Endothelial cell of umbilical vein (primary cell): ENCODE data around the gene SELL. TPM values are rescaled to one million over a fixed set of nuclear protein-coding genes. Genes with fewer than 3 reads are reported as not detected.

Experiments used
- BruUV-seq: library from RNA; stranded (reverse); fragments of 400-500 nt; replicated peaks from 2 replicates; lab custom pipeline; 2021; lab: Mats Ljungman, UMichigan
- CTCF ChIA-PET: fragments of 300-600, 350-600 bp; sonication (Branson Sonifier 250); formaldehyde crosslinking; loops from one replicate; lab custom pipeline; 2021; ENCODE audit warnings: antibody characterized with exemption, inconsistent platforms; lab: Charles Lee
- POLR2A ChIA-PET: fragments of 300-600, 350-600 bp; sonication (Branson Sonifier 250); formaldehyde crosslinking; loops from one replicate; lab custom pipeline; 2021; ENCODE audit warnings: antibody characterized with exemption, inconsistent platforms; lab: Charles Lee
- DNase-seq: peaks from one replicate; pipeline ENCODE4 v3.0.0-alpha.2; 2011; ENCODE audit warnings: low read depth, low spot score
- FAIRE-seq: peaks from 2 replicates; lab custom pipeline; 2011; peaks lifted over from hg19 to GRCh38; lab: Jason Lieb, UNC
- H2AFZ ChIP-seq: 2 replicates; pipeline ENCODE4 v1.6.0; 2012; ENCODE audit warnings: low read depth, low read length, control low read depth, inconsistent platforms
- H3K27ac ChIP-seq: 2 replicates; pipeline ENCODE4 v1.5.1; 2011; ENCODE audit warnings: low read depth, mild to moderate bottlenecking, control low read depth, low read length, moderate library complexity; ENCODE audit not compliant: insufficient read depth
- H3K27me3 ChIP-seq, 2 experiments: 2 replicates each; pipeline versions ENCODE4 v1.6.0 to v1.6.1; 2011; ENCODE audit warnings: low read length in 2 of 2, mixed read lengths in 1 of 2; ENCODE audit not compliant: control insufficient read depth in 2 of 2, insufficient read depth in 2 of 2
- H3K36me3 ChIP-seq, 2 experiments: 2 replicates in 1 of 2; 3 replicates in 1 of 2; pipeline ENCODE4 v1.5.1; 2011; ENCODE audit warnings: low read length in 2 of 2, mild to moderate bottlenecking in 1 of 2, moderate library complexity in 1 of 2; ENCODE audit not compliant: control insufficient read depth in 2 of 2, insufficient read depth in 2 of 2; ENCODE audit errors: extremely low read depth in 1 of 2
- H3K4me1 ChIP-seq: 3 replicates; pipeline ENCODE4 v1.5.1; 2011; ENCODE audit warnings: mild to moderate bottlenecking, low read length; ENCODE audit not compliant: control insufficient read depth, insufficient read depth; ENCODE audit errors: extremely low read depth
- H3K4me2 ChIP-seq: 2 replicates; pipeline ENCODE4 v1.6.1; 2011; ENCODE audit warnings: low read length, control low read depth, mixed read lengths; ENCODE audit not compliant: insufficient read depth
- H3K4me3 ChIP-seq, 3 experiments: fragments of 200-600 bp in 1 of 3; sonication (generic), shearing (Covaris generic) in 1 of 3; replicated peaks in 1 of 3; 2 replicates each; pipeline ENCODE4 v1.5.1; 2011 to 2016; ENCODE audit warnings: control low read depth in 3 of 3, low read length in 3 of 3, mild to moderate bottlenecking in 2 of 3, inconsistent platforms in 1 of 3, low read depth in 1 of 3, moderate library complexity in 1 of 3; ENCODE audit not compliant: insufficient read depth in 1 of 3
- H3K79me2 ChIP-seq: 2 replicates; pipeline ENCODE4 v1.6.0; 2012; ENCODE audit warnings: low read length, inconsistent platforms; ENCODE audit not compliant: control insufficient read depth, insufficient read depth
- H3K9ac ChIP-seq: replicated peaks from 2 replicates; pipeline ENCODE3; 2011; ENCODE audit warnings: low read length, control low read depth; ENCODE audit not compliant: insufficient read depth; ENCODE audit errors: extremely low read depth
- H3K9me1 ChIP-seq: replicated peaks from 3 replicates; pipeline ENCODE4 v1.6.0; 2011; ENCODE audit warnings: mild to moderate bottlenecking, low read length; ENCODE audit not compliant: control insufficient read depth, insufficient read depth; ENCODE audit errors: extremely low read depth
- H3K9me3 ChIP-seq: replicated peaks from 2 replicates; pipeline ENCODE4 v1.5.1; 2012; ENCODE audit warnings: low read length, inconsistent platforms; ENCODE audit not compliant: control insufficient read depth, insufficient read depth
- H4K20me1 ChIP-seq: replicated peaks from 2 replicates; pipeline ENCODE3; 2011; ENCODE audit warnings: mild to moderate bottlenecking, low read length; ENCODE audit not compliant: control insufficient read depth, insufficient read depth; ENCODE audit errors: extremely low read depth
- EZH2 ChIP-seq: IDR thresholded peaks from 2 replicates; pipeline ENCODE4 v1.6.1; 2012; ENCODE audit warnings: borderline replicate concordance, low read depth, mild to moderate bottlenecking, moderate library complexity, low read length, inconsistent platforms; ENCODE audit not compliant: severe bottlenecking
- FOS ChIP-seq: IDR thresholded peaks from 2 replicates; pipeline ENCODE4 v1.6.1; 2011; ENCODE audit warnings: mild to moderate bottlenecking, low read length, moderate library complexity, borderline replicate concordance; ENCODE audit not compliant: insufficient read depth
- GATA2 ChIP-seq: IDR thresholded peaks from 2 replicates; pipeline ENCODE4 v1.7.0; 2011; ENCODE audit warnings: low read depth, mild to moderate bottlenecking, moderate library complexity, mixed read lengths, low read length; ENCODE audit not compliant: insufficient read length, insufficient read depth
- JUN ChIP-seq: IDR thresholded peaks from 2 replicates; pipeline ENCODE4 v1.6.1; 2011; ENCODE audit warnings: borderline replicate concordance, low read depth; ENCODE audit not compliant: insufficient read length, insufficient read depth
- POLR2A ChIP-seq: IDR thresholded peaks from 2 replicates; pipeline ENCODE4 v1.6.1; 2012; ENCODE audit warnings: low read depth, mild to moderate bottlenecking, control low read depth, low read length
- POLR2AphosphoS5 ChIP-seq: IDR thresholded peaks from 2 replicates; pipeline ENCODE4 v1.6.1; 2012; ENCODE audit warnings: low read depth, mild to moderate bottlenecking, control low read depth, low read length, moderate library complexity; ENCODE audit not compliant: insufficient read depth
- dilution Hi-C: fragments of 300-500 bp; cut with MboI; formaldehyde crosslinking; loops from one replicate; pipeline ENCODE4 v1.15.0; 2019; ENCODE audit warnings: low sequenced_read_pairs; ENCODE audit not compliant: extremely low pct_ligation_motif_present
- intact Hi-C: fragments of 100-400 bp; cut with micrococcal nuclease; formaldehyde crosslinking; loops from one replicate; pipeline ENCODE4 v1.10.0; 2022
- polyA plus RNA-seq, 4 experiments: library from polyadenylated mRNA; depleted of rRNA in 3 of 4; stranded (reverse) in 3 of 4; unstranded in 1 of 4; fragments of >200 nt; gene quantifications; 2 replicates each; pipeline versions ENCODE4 v1.2.1 to v1.2.3, GENCODE V29; 2011 to 2012; ENCODE audit warnings: missing spikeins in 1 of 4
- total RNA-seq: library from RNA; stranded (reverse); gene quantifications from 2 replicates; pipeline ENCODE4 v1.2.3, GENCODE V29; 2021
- TF ChIP-seq, protein P1 (sequence below): IDR thresholded peaks from 2 replicates; pipeline ENCODE4 v1.6.1; 2011; ENCODE audit not compliant: insufficient read depth, insufficient read length

SELL gene
- total and polyA plus RNA-seq, 2 donors (not counting 3 experiments of a cell fraction or from before 2014, with no cell fraction given): 0.68 to 1.8 TPM

DNA sequence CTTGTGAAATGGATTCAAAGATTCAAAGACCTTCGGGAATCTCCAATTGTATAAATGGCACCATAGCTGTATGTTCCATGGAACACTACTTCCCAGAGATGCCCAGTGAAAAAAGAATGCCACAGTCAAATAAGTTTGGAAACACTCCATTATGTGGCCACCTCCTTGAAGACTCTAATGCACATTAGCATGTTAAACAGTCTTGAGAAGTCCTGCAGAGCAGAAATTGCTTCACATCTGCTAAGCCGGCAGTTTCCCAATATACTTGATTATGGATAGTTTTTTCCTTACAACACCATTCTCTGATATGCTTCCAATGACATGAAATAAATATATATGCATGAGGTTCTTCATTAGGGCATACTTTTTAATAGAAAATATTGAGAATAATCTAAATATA, 35.1 kb upstream of the SELL start:
- Histone ChIP-seq H4K20me1 (no peaks in the 10 kb centered on the region), H3K9me3 (no peaks in the 10 kb centered on the region), H3K9me1 (no peaks in the 10 kb centered on the region), H3K9ac (no peak overlapping the region), H3K36me3 (no peaks in the 10 kb centered on the region), H3K27me3 (no peaks in the 10 kb centered on the region), H3K4me2 (no peak overlapping the region), H3K4me1 (peaks cover 12% of the 10 kb centered on the region), H3K4me3 (no peak overlapping the region), H3K79me2 (no peaks in the 10 kb centered on the region), H3K27ac (no peak overlapping the region), H2AFZ (no peak overlapping the region)
- no peak for DNase-seq
- ChIA-PET CTCF (interaction anchor here (1.4 kb wide), 1 partner anchor 24 kb away, joined by 3 read pairs; no protein-coding TSS in a partner anchor), POLR2A (no interaction called here)
- BruUV-seq: no TSS peak
- intact Hi-C loops: no loop called here
- TF ChIP-seq FOS (no peak), POLR2A (no peak), POLR2AphosphoS5 (no peak), JUN (no peak), EZH2 (no peak), GATA2 (no peak)
- TF ChIP-seq, protein P1, sequence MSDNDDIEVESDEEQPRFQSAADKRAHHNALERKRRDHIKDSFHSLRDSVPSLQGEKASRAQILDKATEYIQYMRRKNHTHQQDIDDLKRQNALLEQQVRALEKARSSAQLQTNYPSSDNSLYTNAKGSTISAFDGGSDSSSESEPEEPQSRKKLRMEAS: no peak
- dilution Hi-C loops: no loop called here
- no peak for FAIRE-seq
